ENCODE measurements around the gene MPC1.

- TF ChIP-seq CTCF (conservative IDR thresholded peaks at IDR 0.05; ENCODE audit: low read depth in 2 of 2) (no peak), EZH2 (IDR thresholded peaks at IDR 0.05; ENCODE audit: low read depth, unreplicated experiment) (no peak), REST (IDR thresholded peaks at IDR 0.05; ENCODE audit: unreplicated experiment) (no peak), ETS1 (IDR thresholded peaks at IDR 0.05) (no peak)
These were observed 39.6 kb upstream of the MPC1 start for GRCh38 chr6:166422201-166422940.

All from GM23338 (cell line).